ENCODE results near the gene ISYNA1.
A peak's percentile ranks its signal among the peaks of the same experiment; 100 is the strongest.

ISYNA1 gene

DNA sequence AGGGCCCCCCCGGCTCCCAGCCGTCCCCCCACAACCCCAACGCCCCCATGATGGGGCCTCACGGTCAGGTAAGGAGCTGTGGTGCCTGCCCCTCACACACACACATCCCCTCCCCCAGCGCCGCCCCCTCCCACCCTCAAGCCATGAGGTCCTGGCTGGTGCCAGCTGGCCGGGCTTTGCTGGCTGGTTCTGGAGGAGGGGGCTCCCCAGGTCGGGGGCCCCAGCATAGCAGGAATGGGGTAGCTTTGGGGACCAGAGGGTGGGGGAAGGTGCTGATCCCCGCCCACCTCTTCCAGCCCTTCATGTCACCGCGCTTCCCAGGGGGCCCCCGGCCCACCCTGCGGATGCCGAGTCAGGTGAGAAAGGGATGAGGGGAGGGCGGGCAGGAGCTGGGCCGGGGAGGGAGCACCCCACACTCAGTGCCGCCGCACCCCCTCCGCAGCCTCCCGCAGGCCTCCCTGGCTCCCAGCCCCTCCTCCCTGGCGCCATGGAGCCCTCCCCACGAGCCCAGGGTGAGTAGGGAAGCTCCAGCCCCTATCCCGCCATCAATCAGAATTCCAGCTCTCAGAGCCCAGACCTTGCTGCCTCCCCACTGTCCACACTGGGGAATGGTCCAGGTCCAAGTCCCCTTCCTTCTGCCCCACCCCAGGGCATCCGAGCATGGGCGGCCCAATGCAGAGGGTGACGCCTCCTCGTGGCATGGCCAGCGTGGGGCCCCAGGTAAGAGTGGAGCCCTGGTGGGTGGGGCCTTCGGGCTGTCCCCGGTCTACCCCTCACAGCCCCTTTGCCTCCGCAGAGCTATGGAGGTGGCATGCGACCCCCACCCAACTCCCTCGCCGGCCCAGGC, 6.4 kb downstream of the ISYNA1 start:
- no peak for DNase-seq

DNA sequence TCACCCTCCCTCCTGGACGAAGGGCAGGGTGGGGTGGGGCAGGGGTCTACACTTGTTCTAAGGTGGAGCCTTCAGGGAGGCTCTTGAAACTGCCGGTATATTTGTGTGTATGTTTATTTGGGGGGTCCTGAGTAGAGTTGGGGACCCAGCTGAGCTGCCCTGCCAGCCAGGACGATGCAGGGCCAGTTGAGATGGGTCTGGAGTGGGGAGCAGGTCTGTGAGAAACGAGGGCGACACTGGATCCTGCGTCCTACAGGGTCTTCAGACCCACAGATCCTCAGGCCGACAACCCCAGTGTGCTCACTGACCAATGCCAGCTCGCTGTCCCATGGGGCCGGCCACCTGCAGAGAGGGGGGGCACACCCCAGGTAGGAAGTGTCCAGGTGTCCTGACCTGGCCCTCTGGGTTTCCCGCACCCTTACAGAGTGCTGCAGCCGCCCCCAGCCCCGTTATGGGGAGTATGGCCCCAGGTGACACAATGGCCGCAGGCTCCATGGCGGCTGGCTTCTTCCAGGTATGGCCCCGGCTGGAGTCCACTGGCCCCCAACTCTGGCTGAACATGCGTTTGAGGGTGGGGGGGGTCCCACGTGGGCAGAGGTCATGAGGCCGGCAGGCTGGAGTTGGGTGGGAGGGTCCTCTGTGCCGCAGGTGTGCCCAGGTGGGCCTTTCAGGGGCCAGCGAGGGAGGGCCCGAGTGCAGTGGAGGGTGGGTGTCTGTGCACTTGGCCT, 7.4 kb downstream of the ISYNA1 start:
- DNase-seq, result no peak

DNA sequence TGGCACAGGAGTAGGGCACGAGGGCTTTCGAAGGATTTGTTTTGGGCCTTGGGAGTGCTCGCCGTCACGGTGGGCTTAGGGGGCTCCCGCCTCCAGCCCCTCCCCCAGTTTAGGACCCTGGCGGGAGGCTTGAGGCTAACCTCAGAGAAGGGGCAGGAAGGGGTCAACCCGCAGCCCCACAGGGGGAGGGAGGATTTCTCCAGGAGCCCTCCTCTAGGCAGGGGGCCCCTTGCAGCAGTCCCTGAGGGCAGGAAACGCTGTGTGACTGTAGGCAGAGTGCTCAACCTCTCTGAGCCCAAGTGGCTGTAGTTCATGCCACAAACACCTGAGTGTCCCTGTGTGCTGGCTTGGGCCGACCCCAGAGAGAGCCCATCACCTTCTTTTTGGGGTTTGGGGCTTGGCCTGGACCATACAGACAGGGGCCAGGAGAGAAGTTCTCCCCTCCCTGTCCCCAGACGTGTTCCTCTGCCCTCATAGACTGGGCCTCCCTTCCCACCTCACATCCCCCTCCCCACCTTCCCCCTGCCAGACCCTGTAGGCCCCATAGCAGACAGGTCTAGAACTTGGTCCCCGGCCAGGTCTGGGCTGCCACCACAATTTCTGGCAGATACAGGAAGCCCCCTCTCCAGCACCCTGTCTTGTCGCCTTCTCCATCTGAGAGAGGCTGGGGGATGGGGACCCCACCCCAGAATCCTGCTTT, 8.1 kb downstream of the ISYNA1 start:
- DNase-seq, result no peak

DNA sequence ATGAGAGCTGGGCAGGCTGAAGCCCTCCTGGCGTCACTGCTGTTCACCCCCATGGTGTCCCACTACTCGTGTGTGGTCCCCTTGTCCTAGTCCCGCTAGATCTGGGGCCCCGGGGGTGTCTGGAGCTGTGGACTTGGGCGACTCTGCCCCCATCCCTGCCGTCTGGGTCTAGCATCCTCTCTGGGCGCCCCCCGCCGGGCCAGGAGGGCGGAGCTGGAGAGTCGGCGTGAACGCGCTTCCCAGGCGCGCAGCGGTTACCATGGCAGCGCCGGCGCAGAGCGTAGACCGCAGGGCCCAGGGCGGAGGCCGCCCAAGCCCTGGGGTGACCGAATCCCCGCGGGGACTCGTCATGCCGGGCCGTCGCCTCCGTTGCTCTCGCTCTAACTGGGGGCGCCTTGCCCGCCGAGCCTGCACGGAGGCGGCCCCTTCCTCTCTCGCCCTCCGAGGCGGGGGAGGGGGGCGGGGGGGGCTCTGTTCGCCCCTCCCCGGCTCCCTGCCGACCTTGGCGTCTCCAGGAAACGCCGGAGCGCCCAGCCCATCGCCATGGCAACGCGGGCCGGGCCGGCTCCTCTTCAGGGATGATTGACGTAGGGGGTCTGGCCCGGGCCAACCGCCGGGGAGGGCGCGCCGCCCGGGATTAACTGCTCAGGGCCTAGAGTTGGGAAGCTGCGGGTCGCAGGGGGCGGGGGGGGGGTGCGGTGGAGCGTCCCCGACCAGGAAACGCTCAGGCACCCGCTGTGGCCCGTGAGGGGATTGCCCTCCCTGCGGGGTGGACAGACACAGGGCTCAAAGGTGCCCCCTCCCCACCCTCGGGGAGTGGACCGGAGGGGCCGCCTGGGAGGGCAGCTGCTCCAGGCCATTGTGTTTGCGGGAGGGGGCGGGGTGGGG, 8.9 kb downstream of the ISYNA1 start:
- peak; percentile 58 to 95 (median 78) for DNase-seq

DNA sequence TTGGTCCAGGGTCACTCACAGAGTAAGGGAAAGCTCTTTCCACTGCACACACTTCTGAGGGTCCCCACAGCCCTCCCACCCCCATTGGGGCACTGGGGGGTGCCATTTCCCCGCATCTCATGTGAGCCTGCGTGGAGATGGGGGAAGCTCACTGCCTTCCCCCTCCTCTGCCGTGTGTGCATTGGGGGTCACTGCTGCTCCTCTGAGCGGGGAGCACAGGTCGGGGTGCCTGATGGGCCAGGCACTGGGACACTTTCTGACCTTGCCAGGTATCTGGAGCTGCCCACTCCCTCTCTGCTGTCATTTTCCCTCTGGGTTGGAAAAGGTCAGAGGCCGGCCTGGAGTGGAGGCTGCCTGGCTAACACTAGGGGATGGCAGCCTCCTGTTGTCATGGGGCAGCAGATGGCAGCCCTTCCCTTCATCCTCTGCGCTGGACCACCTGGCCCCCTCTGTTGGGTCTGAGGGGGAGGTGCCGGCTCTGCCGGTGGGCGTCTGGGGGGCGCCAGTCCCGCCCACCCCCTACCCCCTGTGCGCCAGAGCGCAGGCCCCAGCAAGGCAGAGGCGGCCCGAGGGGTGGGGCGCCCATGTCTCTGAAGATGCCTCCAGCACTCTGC, 9.7 kb downstream of the ISYNA1 start:
- DNase-seq, result no peak

DNA sequence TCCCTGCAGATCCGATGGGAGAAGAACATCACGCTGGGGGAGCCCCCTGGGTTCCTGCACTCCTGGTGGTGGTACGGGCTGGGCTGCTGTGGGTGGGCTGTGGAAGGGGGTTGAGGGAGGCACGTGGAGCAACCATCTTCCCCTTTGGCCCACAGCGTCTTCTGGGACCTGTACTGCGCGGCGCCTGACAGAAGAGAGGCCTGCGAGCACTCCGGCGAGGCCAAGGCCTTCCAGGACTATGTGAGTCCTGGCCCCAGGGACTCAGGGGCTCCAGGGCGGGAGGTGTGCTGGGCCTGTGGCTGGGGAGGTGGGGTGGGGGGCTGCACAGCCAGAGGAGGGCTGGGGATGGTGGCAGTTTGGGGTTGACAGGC, 10.2 kb downstream of the ISYNA1 start:
- DNase-seq, result no peak

DNA sequence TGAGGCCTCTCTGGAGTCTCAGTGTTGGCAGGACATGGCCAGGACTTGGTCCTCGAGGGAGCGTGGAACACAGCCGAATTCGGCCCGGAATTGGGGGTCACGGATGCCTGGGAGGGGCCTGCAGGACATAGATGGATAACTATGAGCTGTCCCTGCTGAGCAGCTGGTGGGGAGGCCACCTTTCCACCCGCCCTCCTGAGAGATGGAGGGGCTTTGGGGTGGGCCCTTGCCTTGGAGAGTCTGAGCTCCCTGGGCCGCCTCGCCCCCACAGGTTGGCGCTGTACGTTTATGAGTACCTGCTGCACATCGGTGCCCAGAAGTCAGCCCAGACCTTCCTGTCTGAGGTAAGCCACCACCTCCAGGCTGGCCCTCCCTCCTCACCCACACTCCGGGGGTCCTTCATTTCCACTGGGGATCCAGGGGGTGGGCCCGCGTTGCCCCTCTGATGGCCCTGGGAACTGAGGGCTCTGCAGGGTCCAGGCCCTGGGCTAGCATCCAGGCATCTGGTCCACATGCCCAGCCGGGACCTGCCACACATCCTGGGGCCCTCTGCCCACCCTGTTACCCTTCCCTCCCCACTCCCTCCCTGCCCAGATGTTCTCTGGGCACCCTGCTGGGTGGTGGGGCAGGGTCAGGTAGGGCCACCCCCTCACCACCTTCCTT, 10.7 kb downstream of the ISYNA1 start:
- DNase-seq, result no peak

DNA sequence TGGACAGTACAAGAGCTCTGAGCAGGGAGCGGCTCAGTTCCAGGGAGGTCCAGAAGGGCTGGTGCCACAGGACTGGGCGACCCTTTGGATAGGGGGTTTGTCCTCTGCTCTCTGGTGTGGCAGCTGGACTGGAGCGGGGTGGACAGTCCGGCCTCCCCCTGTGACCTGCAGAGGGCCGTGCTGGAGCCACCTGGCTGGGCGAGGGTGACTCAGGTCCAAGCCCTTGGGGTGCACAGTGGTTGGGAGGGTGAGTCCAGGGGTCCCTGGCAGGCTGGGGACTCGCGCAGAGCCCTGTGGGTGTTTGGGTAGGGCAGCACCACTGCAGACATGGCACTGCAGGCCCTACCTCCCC, 11.5 kb downstream of the ISYNA1 start:
- no peak for DNase-seq

DNA sequence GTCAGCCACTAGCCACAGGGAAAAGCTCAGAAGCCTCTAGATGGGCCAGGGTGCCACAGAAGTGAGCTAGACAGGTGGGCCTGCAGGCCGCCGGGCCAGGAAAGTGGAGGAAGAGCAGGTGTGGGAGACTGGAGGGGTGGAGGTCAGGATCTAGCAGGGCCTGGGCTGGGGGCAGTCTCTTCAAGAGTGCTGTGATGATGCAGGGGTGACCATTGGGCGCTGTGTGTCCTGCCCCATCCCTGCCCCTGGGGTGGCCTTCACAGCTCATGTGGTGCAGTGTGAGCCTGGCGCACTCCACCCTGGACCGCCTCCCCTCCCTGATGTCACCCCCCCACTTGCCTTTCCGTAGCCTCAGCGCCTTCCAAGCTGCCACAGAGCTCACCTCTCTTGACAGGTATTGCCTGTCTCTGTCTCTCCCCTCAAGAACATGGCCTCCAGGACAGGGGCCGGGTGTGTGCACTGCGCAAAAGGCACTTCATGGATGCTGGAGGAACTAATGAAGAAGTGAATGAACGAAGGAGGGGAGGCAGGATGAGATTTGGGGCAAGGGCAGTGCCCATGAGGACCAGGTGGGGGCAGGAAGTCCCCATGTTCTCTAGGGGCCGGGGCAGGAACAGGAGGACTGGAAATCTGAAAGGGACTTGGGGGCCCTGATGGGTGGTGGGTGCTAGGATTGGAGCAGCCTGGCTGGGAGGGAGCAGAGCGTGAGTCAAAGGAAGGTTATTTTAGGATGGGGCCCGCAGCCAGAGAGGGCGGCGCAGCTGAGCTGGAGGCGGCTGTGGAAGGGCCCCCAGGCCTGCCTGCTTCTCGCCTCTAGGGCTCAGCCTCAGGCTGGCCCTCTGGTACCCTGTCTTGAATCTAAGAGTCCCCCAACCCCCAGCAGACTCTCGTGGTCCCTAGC, 12.2 kb downstream of the ISYNA1 start:
- DNase-seq, result no peak

DNA sequence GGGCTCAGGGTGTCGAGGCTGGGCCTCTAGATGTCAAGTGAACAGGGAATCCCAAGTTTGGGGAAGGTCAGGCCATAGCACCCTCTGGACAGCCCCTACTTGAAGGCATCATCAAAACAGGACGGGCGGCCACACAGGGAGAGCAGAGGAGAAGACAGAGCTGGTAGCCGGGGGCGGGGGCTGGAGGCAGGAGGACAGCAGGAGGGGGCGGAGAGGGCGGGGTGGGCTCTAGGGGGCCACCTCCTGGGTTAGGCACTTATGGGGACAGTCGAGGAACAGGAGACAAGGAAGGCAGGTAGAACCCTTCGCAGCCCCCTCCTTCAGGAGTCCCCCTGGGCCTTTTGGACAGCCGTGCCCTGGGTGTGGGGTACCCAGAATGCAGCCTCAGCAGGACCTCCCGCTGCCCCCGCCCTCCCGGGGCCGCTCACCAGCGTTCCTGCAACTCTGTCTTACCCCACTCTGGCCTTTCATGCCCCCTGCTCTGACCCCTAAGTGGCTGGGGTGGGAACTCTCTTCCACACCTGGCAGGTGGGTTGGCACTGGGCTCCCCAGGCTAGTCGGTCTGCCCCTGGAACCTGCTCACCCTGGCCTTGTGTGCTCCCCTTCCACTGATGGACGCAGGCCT, 12.9 kb downstream of the ISYNA1 start:
- no peak for DNase-seq

DNA sequence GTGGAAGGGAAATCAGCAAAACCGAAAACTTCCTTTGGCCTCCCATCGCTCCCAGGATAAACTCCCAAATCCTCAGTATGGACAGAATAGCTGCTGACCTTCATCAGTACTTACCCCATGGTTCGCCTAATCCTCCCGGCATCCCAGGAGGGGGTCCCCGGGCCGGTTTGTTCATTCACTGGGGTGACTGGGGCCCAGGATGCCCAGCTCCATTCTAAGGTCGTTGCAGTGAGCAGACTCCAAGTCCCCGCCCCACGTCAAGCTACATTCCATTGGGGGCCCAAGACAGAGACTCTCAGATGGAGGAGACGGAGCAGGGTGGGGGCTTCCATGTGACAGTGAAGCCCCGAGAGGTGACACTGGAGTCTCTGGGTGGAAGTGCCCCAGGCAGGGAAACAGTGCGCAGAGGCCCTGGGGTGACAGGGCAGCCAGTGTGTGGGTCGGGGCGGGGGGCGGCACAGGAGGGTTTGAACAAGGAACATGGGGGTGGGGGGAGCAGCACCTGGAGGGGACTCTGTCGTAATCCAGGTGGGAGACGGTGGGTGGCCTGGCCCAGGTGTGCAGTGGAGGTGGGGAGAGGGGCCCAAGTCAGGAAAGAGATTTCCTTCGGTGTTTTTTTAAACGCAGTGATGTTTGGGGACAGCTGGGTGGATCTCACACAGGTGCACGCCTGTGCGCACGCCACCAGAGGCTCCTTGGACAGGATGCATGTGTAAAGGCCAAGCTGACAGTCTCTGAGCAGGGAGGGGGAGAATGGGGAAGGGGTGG, 13.6 kb downstream of the ISYNA1 start:
- DNase-seq, result no peak

DNA sequence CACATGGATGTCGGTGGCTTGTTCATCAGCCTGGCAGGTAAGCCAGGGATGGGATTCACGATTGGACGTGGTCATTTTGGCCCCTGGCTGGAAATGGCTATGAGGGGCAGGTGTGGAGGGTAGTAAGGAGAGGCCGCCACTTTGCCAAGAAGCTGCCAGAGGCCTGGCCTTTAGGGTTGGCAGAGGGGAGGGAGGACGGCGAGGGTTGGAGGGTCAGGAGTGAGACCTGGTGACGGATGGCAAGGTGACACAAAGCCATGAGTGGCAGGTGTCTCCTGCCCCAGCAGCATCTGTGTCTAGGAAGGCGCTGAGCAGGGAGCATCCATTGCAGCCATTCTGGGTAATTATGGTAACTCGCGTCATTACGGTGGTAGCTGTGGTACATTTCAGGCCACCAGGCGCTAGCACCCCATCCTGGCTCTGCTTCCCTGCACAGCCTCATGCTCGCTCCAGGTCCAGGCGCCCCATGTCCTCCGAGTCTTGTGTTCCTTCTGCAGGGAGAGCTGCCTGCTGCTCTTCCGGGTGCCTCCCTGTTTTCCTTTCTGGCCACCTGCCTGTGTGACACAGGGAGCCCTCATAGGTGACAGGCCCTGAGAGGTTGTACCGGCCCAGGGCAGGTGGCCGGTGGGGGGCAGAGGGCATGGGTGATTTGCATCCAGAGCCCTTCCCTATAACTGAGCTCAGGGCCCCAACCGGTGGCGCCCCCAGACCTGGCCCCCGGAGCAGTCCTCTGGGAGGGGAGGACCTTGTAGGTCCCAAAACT, 14.5 kb downstream of the ISYNA1 start:
- no peak for DNase-seq

DNA sequence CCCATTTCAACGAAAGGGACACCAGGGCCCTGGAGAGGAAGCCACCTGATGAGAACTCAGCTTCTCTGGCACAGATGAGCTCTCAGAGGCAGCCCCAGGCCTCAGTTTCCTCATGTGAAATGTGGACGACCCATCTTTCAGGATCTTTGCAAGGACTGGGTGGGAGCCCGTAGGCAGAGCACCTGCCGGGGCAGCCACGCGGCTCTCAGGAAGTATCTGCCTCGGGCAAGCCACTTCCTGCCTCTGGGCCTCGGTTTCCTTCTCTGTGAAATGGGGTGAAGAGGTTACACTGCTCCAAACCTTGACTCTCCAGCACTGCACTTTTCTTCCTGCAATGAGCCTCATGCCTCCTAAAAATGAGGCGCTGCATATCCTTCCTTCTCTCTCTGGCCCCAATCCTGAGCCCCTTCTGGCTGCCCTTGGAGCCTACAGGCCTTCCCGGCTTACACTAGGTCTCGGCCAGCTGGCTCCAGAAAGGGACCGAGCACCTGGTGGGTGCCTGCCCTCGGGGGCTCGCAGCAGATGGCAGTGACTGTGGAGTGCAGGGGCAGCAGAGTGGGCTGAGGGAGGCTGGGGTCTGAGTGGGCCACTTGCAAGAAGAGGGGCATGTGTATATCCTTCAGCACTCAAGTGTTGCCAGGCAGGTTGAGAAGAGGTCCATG, 15.3 kb downstream of the ISYNA1 start:
- peak in 2 of 5 experiments; percentile 48 to 82 for DNase-seq

DNA sequence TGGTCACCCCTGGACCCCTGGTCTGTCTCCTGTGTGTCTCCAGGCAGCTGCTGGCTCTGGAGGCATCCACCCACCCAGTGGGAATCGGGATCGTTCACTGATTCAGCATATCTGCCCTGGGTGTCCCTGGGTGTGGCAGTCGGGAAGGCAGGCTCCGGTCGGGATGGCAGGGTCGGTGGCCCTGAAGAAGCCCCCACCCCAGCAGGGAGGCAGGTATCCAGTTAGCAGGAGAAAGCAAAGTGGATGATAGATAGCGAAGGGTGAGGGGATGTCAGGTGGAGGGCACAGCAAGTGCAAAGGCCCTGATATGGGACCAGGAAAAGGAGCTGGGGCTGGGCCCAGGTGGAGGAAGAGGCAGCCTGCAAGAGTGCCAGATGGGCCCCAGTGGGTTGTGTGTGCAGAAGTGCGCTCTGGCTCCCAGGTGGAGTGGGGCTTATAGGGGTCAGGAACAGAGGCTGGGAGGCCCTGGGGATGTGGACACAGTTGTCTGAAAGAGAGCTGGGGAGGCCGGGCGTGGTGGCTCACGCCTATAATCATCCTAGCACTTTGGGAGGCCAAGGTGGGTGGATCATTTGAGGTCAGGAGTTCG, 16.5 kb downstream of the ISYNA1 start:
- DNase-seq, result no peak

DNA sequence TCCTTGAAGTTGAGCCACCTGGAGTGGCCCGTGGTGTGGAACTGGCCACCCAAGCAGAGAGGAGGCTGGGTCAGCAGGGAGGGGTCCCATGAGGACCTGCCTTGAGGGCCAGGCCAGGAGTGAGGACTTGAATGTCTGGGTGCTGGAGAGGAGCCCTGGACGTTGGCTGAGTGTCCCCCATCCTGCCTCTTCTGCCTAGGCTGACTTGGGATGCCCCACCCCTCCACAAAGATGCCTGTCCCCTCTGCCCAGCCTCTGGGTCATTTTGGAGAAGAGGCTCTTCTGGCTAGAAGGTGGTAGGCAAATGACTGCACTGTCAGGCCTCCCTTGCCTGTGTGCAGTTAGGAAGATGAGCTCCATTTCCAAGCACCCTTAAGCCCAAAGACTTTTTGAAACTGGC, 17.0 kb downstream of the ISYNA1 start:
- DNase-seq, result no peak

DNA sequence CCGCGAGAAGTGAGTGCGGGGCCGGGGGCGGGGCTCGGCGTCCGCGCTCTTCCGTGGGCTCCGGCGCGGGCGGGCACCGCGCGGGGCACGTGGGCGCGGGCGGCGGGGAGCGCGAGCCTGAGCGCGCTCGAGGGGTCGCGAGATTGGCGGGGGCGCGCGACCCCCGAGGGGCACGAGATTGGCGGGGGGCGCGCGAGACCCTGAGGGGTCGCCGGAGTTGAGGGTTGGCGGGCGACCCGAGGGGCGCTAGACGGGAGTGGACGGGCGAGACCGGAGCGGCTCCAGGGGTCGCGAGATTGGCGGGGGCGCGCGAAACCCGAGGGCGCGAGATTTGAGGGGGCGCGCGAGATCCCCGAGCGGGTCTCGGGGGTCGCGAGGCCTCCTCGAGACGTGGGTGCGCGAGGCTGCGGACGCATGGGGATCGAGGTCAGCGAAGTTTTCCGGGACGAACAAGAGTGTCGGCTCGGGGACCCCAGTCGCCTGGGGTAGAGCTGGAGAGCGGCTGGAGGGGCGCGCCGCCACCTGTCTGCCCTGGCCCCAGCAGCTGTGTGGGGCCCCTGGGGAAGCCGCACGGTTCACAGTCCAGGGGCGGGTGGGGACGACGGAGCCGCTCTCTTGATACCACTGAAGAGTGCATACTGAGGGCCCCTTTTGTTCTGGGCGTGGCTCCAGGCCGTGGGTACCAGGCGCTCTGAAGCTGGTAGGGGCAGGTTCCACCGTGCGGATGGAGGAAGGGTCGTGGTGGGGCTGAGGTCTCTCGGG, 18.1 kb downstream of the ISYNA1 start:
- DNase-seq, result peak in 3 of 5 experiments; percentile 38 to 69 (median 38)

All from T-helper 2 cell (primary cell).